RWPE1 (cell line): ENCODE measurements around the gene ATP11A.

Source experiments
- CTCF ChIA-PET: fragments of 350-600 bp; sonication (Branson Sonifier 250); formaldehyde crosslinking; extraction: SDS; loops from one replicate; lab custom pipeline; 2021; lab: Yijun Ruan, JAX
- POLR2A ChIA-PET: fragments of 400-600 bp; formaldehyde crosslinking; extraction: SDS; loops from one replicate; lab custom pipeline; 2020; ENCODE audit warnings: antibody characterized with exemption; ENCODE audit not compliant: low non-redundant PET; lab: Yijun Ruan, JAX
- DNase-seq: peaks from one replicate; pipeline ENCODE4 v3.0.0; 2012; ENCODE audit warnings: low spot score
- H3K27ac ChIP-seq: fragments of 450-650 bp; 2 replicates; pipeline ENCODE4 v1.5.1; 2017
- CTCF ChIP-seq: fragments of 450-650 bp; conservative IDR thresholded peaks from 2 replicates; pipeline ENCODE4 v1.5.1; 2017; ENCODE audit warnings: low read depth, mild to moderate bottlenecking

ATP11A gene

GRCh38 chr13:112832811-112833210, 143.0 kb downstream of the ATP11A start:
- ChIA-PET POLR2A (no interaction called here), CTCF (no interaction called here)
- no peak for TF ChIP-seq CTCF
- no peak overlapping the region for H3K27ac ChIP-seq
- no peak for DNase-seq

- no peak for TF ChIP-seq CTCF
- DNase-seq, result no peak
- no peak overlapping the region for H3K27ac ChIP-seq
- ChIA-PET CTCF (no interaction called here), POLR2A (no interaction called here)
Measured at GRCh38 chr13:112833551-112834257, 143.9 kb downstream of the ATP11A start.

GRCh38 chr13:112835344-112835743, 145.5 kb downstream of the ATP11A start:
- no peak overlapping the region for H3K27ac ChIP-seq
- TF ChIP-seq CTCF, result no peak
- CTCF ChIA-PET, result no interaction called here
- POLR2A ChIA-PET, result no interaction called here
- DNase-seq, result no peak

GRCh38 chr13:112835796-112836195, 146.0 kb downstream of the ATP11A start:
- no peak overlapping the region for H3K27ac ChIP-seq
- TF ChIP-seq CTCF, result no peak
- DNase-seq, result no peak
- ChIA-PET POLR2A (no interaction called here), CTCF (no interaction called here)

GRCh38 chr13:112836940-112837339, 147.1 kb downstream of the ATP11A start:
- H3K27ac ChIP-seq, result no peak overlapping the region
- POLR2A ChIA-PET, result no interaction called here
- CTCF ChIA-PET, result no interaction called here
- DNase-seq, result no peak
- TF ChIP-seq CTCF, result no peak

- ChIA-PET CTCF (no interaction called here), POLR2A (no interaction called here)
- no peak for DNase-seq
- no peak overlapping the region for H3K27ac ChIP-seq
- no peak for TF ChIP-seq CTCF
Measured at GRCh38 chr13:112837371-112838037, 147.7 kb downstream of the ATP11A start.
